ENCODE data around the gene PTPN3. TPM values are rescaled to one million over a fixed set of nuclear protein-coding genes. Genes with fewer than 3 reads are reported as not detected.
A peak's percentile ranks its signal among the peaks of the same experiment; 100 is the strongest.

Gene PTPN3
- total and polyA plus RNA-seq, 2 experiments from 2014 or later = 0.84 to 2.1 TPM

- H3K27me3 ChIP-seq = peaks cover 3% of the 10 kb centered on the region
- H3K27ac ChIP-seq = no peak overlapping the region
- peak; percentile 30 to 66 for DNase-seq (ENCODE audit: low read depth in 1 of 2, low spot score in 1 of 2)
- no peak overlapping the region for H3K4me3 ChIP-seq
- no peaks in the 10 kb centered on the region for H3K9me3 ChIP-seq (ENCODE audit: low read depth)
- no peaks in the 10 kb centered on the region for H3K4me1 ChIP-seq (ENCODE audit: low read depth)
- TF ChIP-seq, protein P1, sequence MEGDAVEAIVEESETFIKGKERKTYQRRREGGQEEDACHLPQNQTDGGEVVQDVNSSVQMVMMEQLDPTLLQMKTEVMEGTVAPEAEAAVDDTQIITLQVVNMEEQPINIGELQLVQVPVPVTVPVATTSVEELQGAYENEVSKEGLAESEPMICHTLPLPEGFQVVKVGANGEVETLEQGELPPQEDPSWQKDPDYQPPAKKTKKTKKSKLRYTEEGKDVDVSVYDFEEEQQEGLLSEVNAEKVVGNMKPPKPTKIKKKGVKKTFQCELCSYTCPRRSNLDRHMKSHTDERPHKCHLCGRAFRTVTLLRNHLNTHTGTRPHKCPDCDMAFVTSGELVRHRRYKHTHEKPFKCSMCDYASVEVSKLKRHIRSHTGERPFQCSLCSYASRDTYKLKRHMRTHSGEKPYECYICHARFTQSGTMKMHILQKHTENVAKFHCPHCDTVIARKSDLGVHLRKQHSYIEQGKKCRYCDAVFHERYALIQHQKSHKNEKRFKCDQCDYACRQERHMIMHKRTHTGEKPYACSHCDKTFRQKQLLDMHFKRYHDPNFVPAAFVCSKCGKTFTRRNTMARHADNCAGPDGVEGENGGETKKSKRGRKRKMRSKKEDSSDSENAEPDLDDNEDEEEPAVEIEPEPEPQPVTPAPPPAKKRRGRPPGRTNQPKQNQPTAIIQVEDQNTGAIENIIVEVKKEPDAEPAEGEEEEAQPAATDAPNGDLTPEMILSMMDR (IDR thresholded peaks at IDR 0.05; ENCODE audit: low read depth, low read length) = no peak
- no peaks in the 10 kb centered on the region for H3K36me3 ChIP-seq
Observed at GRCh38 chr9:109329638-109330258, 168.4 kb downstream of the PTPN3 start.

GRCh38 chr9:109328978-109329637 is 169.0 kb downstream of the PTPN3 start:
- no peak overlapping the region for H3K27ac ChIP-seq
- H3K36me3 ChIP-seq = no peaks in the 10 kb centered on the region
- TF ChIP-seq, protein P1 (IDR thresholded peaks at IDR 0.05; ENCODE audit: low read depth, low read length) = no peak
- peak in 1 of 2 donors; percentile 74 for DNase-seq (ENCODE audit: low read depth in 1 of 2, low spot score in 1 of 2)
- no peaks in the 10 kb centered on the region for H3K9me3 ChIP-seq (ENCODE audit: low read depth)
- H3K4me3 ChIP-seq = no peak overlapping the region
- H3K4me1 ChIP-seq (ENCODE audit: low read depth) = no peaks in the 10 kb centered on the region
- H3K27me3 ChIP-seq = peaks cover 3% of the 10 kb centered on the region

Other genes with a start within 250 kb of the PTPN3 start
- gene EPB41L4B, start 177.2 kb downstream of the PTPN3 start, total RNA-seq = 2.0 and 2.1 TPM in 2 replicates
- 2.1 and 4.7 TPM in 2 replicates for gene EPB41L4B, start 177.2 kb downstream of the PTPN3 start, polyA plus RNA-seq